ENCODE results near the gene UGT1A7.

DNA sequence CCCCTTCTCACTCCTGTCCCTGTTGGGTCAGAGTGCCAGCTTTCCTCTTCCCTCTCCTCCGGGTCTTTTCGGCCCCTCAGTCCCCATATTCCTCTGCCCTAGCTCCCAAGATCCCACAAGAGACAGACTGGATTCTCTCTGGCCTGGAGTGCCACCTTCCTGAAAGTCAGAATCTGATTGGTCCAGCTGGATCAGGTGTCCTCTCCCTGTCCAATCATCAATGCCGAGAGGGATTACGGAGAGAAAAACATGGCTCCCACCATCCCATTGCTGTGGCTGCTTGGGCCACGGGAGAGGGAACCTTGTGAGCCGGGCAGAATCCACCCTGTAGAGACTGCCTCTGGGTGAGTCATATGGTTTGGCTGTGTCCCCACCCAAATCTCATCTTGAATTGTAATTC, 93.7 kb downstream of the UGT1A7 start:
- no peak for TF ChIP-seq TCF4 (CRISPR knock-in tag; IDR thresholded peaks at IDR 0.05; ENCODE audit: borderline replicate concordance)
- TF ChIP-seq, protein P1, sequence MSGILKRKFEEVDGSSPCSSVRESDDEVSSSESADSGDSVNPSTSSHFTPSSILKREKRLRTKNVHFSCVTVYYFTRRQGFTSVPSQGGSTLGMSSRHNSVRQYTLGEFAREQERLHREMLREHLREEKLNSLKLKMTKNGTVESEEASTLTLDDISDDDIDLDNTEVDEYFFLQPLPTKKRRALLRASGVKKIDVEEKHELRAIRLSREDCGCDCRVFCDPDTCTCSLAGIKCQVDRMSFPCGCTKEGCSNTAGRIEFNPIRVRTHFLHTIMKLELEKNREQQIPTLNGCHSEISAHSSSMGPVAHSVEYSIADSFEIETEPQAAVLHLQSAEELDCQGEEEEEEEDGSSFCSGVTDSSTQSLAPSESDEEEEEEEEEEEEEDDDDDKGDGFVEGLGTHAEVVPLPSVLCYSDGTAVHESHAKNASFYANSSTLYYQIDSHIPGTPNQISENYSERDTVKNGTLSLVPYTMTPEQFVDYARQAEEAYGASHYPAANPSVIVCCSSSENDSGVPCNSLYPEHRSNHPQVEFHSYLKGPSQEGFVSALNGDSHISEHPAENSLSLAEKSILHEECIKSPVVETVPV (CRISPR knock-in tag; IDR thresholded peaks at IDR 0.05), result no peak
